GM12801 (cell line): Measurements from ENCODE around the gene LEP.

Source experiments
- CTCF ChIP-seq: IDR thresholded peaks from one replicate; pipeline ENCODE4 v1.5.1; 2011; ENCODE audit warnings: control low read depth; ENCODE audit not compliant: insufficient read length; ENCODE audit errors: extremely low read depth

LEP gene

GRCh38 chr7:128279124-128279713 is 38.1 kb downstream of the LEP start:
- TF ChIP-seq CTCF = no peak

- TF ChIP-seq CTCF = no peak
Observed at GRCh38 chr7:128281605-128282380, 40.7 kb downstream of the LEP start.

GRCh38 chr7:128284102-128284501 is 43.0 kb downstream of the LEP start:
- no peak for TF ChIP-seq CTCF

- TF ChIP-seq CTCF = no peak
Observed at GRCh38 chr7:128287556-128287955, 46.5 kb downstream of the LEP start.

GRCh38 chr7:128299109-128299607 is 58.1 kb downstream of the LEP start:
- no peak for TF ChIP-seq CTCF

GRCh38 chr7:128302139-128302538 is 61.1 kb downstream of the LEP start:
- no peak for TF ChIP-seq CTCF

GRCh38 chr7:128303133-128303532 is 62.1 kb downstream of the LEP start:
- TF ChIP-seq CTCF = no peak
